ENCODE data around the gene FLVCR2.

FLVCR2 gene

GRCh38 chr14:75578102-75578785, at the start of gene FLVCR2:
FLVCR2 (plus strand) TSS chr14:75578620; CDS start chr14:75578973, 353 bp downstream.
- TF ChIP-seq CTCF (IDR thresholded peaks at IDR 0.05; ENCODE audit: control extremely low read depth, extremely low read depth, low read depth, missing control alignments) = no peak
- ChIA-PET CTCF (interaction anchor here (0.8 to 14.1 kb wide), 34 partner anchors 9 to 760 kb away, joined by 3 to 312 read pairs (median 7); partner anchors contain the start of genes BATF, ERG28, TGFB3 and TTLL5), POLR2A (interaction anchor here (0.7 kb wide), 1 partner anchor 404 kb away, joined by 3 read pairs; no protein-coding TSS in a partner anchor)
- peak; percentile 83 for DNase-seq (ENCODE audit: extremely low spot score)

- ChIA-PET CTCF (interaction anchor here (1.2 to 7.3 kb wide), 6 partner anchors 9 to 42 kb away, joined by 3 to 63 read pairs (median 6); no protein-coding TSS in a partner anchor), POLR2A (no interaction called here)
- no peak for DNase-seq (ENCODE audit: extremely low spot score)
- no peak for TF ChIP-seq CTCF (IDR thresholded peaks at IDR 0.05; ENCODE audit: control extremely low read depth, extremely low read depth, low read depth, missing control alignments)
Measured at GRCh38 chr14:75531256-75531655, 47.2 kb upstream of the FLVCR2 start.

GRCh38 chr14:75531660-75532317, 46.6 kb upstream of the FLVCR2 start:
- TF ChIP-seq CTCF (IDR thresholded peaks at IDR 0.05; ENCODE audit: control extremely low read depth, extremely low read depth, low read depth, missing control alignments) = no peak
- DNase-seq (ENCODE audit: extremely low spot score) = no peak
- ChIA-PET POLR2A (no interaction called here), CTCF (interaction anchor here (1.2 to 7.3 kb wide), 5 partner anchors 10 to 43 kb away, joined by 3 to 63 read pairs (median 6); no protein-coding TSS in a partner anchor)

- no peak for DNase-seq (ENCODE audit: extremely low spot score)
- CTCF ChIA-PET = interaction anchor here (0.9 to 1.8 kb wide), 5 partner anchors 13 to 43 kb away, joined by 3 to 14 read pairs (median 4); no protein-coding TSS in a partner anchor
- POLR2A ChIA-PET = interaction anchor here (0.7 kb wide), 1 partner anchor 9 kb away, joined by 3 read pairs; no protein-coding TSS in a partner anchor
- TF ChIP-seq CTCF (IDR thresholded peaks at IDR 0.05; ENCODE audit: control extremely low read depth, extremely low read depth, low read depth, missing control alignments) = no peak
Measured at GRCh38 chr14:75533791-75534555, 44.4 kb upstream of the FLVCR2 start.

GRCh38 chr14:75535164-75535898, 43.1 kb upstream of the FLVCR2 start:
- CTCF ChIA-PET = interaction anchor here (1.0 to 1.6 kb wide), 5 partner anchors 9 to 228 kb away, joined by 3 to 9 read pairs (median 5); no protein-coding TSS in a partner anchor

More at GRCh38 chr14:75535164-75535898, 43.1 kb upstream of the FLVCR2 start:
- TF ChIP-seq CTCF (IDR thresholded peaks at IDR 0.05; ENCODE audit: control extremely low read depth, extremely low read depth, low read depth, missing control alignments) = no peak
- POLR2A ChIA-PET = interaction anchor here (0.6 kb wide), 1 partner anchor 11 kb away, joined by 3 read pairs; no protein-coding TSS in a partner anchor
- no peak for DNase-seq (ENCODE audit: extremely low spot score)
